HPDE6-E6E7 (cell line): ENCODE data around the gene DPP6.
"Not testable (repeated sequence)": the region's sequence is repeated elsewhere in the genome, so short reads cannot be mapped to it uniquely, and the experiment has no call there.

Experiments
- DNase-seq: peaks from one replicate; pipeline ENCODE4 v3.0.0; 2011; ENCODE audit warnings: missing footprints; ENCODE audit errors: extremely low spot score

DPP6 gene

GRCh38 chr7:154051643-154052529 lies at the start of gene DPP6:
TSS of gene DPP6 (plus strand) at chr7:154052398.
- not testable (repeated sequence) for DNase-seq

GRCh38 chr7:154009423-154009911 lies 42.7 kb upstream of the DPP6 start:
- not testable (repeated sequence) for DNase-seq

GRCh38 chr7:154010726-154011568 lies 41.3 kb upstream of the DPP6 start:
- not testable (repeated sequence) for DNase-seq

GRCh38 chr7:154012800-154013199 lies 39.4 kb upstream of the DPP6 start:
- DNase-seq: not testable (repeated sequence)

GRCh38 chr7:154015636-154016035 lies 36.6 kb upstream of the DPP6 start:
- not testable (repeated sequence) for DNase-seq

GRCh38 chr7:154018354-154018753 lies 33.8 kb upstream of the DPP6 start:
- DNase-seq: not testable (repeated sequence)

GRCh38 chr7:154027805-154028204 lies 24.4 kb upstream of the DPP6 start:
- DNase-seq: not testable (repeated sequence)

GRCh38 chr7:154030476-154031080 lies 21.6 kb upstream of the DPP6 start:
- DNase-seq: not testable (repeated sequence)

- DNase-seq: not testable (repeated sequence)
These were observed 12.6 kb upstream of the DPP6 start for GRCh38 chr7:154039466-154040165.

- DNase-seq: not testable (repeated sequence)
These were observed 1.8 kb upstream of the DPP6 start for GRCh38 chr7:154050394-154050793.

GRCh38 chr7:154051006-154051642 lies 1.1 kb upstream of the DPP6 start:
- DNase-seq: not testable (repeated sequence)

GRCh38 chr7:154052530-154053252 lies 493 bp downstream of the DPP6 start:
- not testable (repeated sequence) for DNase-seq

GRCh38 chr7:154053466-154054312 lies 1.5 kb downstream of the DPP6 start:
- DNase-seq: not testable (repeated sequence)

GRCh38 chr7:154054664-154055063 lies 2.5 kb downstream of the DPP6 start:
- DNase-seq: not testable (repeated sequence)

GRCh38 chr7:154055491-154056106 lies 3.4 kb downstream of the DPP6 start:
- not testable (repeated sequence) for DNase-seq

GRCh38 chr7:154058783-154059182 lies 6.6 kb downstream of the DPP6 start:
- DNase-seq: not testable (repeated sequence)

- DNase-seq: not testable (repeated sequence)
These were observed 8.4 kb downstream of the DPP6 start for GRCh38 chr7:154060551-154060950.

GRCh38 chr7:154071833-154072232 lies 19.6 kb downstream of the DPP6 start:
- DNase-seq: not testable (repeated sequence)
